Cardiac fibroblast (primary cell): ENCODE data around the gene CCDC194.

ENCODE experiments used
- DNase-seq, 2 donors: peaks; one replicate each; pipeline versions ENCODE4 v3.0.0 to v3.0.0-alpha.2; 2010; ENCODE audit warnings: low read depth in 2 of 2
- H3K4me3 ChIP-seq, 2 donors: replicated peaks in 1 of 2; 1 replicate in 1 of 2; 2 replicates in 1 of 2; pipeline ENCODE4 v1.5.1; 2011; ENCODE audit warnings: low read depth in 2 of 2, low read length in 2 of 2, mild to moderate bottlenecking in 2 of 2, moderate library complexity in 1 of 2
- TF ChIP-seq, protein P1 (sequence below): IDR thresholded peaks from one replicate; pipeline ENCODE4 v1.5.1; 2011; ENCODE audit warnings: low read depth, mild to moderate bottlenecking, low read length, inconsistent platforms

Gene CCDC194

GRCh38 chr19:17398902-17399527 lies 5.0 kb upstream of the CCDC194 start:
- no peak overlapping the region for H3K4me3 ChIP-seq
- TF ChIP-seq, protein P1, sequence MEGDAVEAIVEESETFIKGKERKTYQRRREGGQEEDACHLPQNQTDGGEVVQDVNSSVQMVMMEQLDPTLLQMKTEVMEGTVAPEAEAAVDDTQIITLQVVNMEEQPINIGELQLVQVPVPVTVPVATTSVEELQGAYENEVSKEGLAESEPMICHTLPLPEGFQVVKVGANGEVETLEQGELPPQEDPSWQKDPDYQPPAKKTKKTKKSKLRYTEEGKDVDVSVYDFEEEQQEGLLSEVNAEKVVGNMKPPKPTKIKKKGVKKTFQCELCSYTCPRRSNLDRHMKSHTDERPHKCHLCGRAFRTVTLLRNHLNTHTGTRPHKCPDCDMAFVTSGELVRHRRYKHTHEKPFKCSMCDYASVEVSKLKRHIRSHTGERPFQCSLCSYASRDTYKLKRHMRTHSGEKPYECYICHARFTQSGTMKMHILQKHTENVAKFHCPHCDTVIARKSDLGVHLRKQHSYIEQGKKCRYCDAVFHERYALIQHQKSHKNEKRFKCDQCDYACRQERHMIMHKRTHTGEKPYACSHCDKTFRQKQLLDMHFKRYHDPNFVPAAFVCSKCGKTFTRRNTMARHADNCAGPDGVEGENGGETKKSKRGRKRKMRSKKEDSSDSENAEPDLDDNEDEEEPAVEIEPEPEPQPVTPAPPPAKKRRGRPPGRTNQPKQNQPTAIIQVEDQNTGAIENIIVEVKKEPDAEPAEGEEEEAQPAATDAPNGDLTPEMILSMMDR = no peak
- DNase-seq = no peak

DNA sequence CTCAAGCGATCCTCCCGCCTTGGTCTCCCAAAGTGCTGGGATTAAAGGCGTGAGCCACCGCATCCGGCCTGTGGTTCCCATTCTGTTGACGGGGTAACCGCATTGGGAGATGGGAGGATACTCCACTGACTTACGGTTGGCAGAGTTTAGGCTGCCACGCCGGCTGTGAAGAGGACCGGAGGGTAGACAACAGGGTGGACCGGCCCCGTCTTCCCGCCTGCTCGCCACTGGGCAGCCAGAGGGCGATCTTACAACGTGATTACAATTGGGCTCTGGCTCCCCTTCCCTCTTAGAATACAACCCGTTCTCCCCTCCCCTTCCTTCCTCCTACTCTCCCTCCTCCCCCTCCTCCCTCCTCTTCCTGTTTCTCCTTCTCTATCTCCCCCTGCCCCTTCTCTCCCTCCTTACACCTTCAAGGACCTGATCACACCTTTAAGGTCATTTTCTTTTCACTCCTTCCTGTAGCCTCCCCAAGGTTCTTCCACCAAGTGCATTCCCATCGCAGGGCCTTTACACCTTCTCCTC lies 957 bp upstream of the CCDC194 start:
- peak; percentile 60 to 79 for DNase-seq
- TF ChIP-seq, protein P1 = peak; percentile 84
- no peak overlapping the region for H3K4me3 ChIP-seq

DNA sequence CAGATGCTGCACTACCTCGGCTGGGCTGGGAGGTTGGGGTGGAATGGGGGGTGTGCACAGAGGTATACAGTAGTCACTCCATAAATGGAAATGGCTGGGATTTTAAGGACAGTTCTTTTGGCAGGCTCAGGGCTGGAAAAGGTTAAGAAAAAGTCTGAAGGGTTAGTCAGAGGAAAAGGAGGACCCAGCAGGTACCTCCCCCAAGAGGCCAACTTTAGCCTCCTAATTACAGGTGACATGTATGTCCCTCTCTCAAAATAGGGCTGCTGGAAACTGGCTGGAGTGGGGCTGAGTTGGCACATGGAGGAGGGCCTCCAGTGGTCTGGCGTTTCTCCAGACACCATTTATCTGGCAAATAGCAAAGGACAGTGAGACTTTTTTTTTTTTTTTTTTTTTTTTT lies 994 bp downstream of the CCDC194 start:
- TF ChIP-seq, protein P1 = no peak
- no peak overlapping the region for H3K4me3 ChIP-seq
- DNase-seq = no peak

GRCh38 chr19:17391371-17392151 lies 2.4 kb downstream of the CCDC194 start:
- H3K4me3 ChIP-seq = peak overlapping the region; percentile 11 to 64
- DNase-seq = no peak
- TF ChIP-seq, protein P1 = no peak

- TF ChIP-seq, protein P1 = peak; percentile 37
- H3K4me3 ChIP-seq = peak overlapping the region; percentile 58 to 64
- DNase-seq = peak; percentile 85 to 94
Measured at GRCh38 chr19:17390665-17391370, 3.2 kb downstream of the CCDC194 start.

- no peak for DNase-seq
- peak overlapping the region; percentile 58 to 64 for H3K4me3 ChIP-seq
Measured at GRCh38 chr19:17389957-17390664, 3.9 kb downstream of the CCDC194 start.

More at GRCh38 chr19:17389957-17390664, 3.9 kb downstream of the CCDC194 start:
- TF ChIP-seq, protein P1 = no peak
